Epithelial cell of alveolus of lung (primary cell): ENCODE results near the gene RAG1. TPM values are rescaled to one million over a fixed set of nuclear protein-coding genes. Genes with fewer than 3 reads are reported as not detected.

Experiments
- total RNA-seq: library from RNA; depleted of rRNA; stranded (reverse); fragments of >200 nt; gene quantifications from 2 replicates; pipeline ENCODE4 v1.2.1, GENCODE V29; 2015

The RAG1 gene
- 0.65 and 1.2 TPM in 2 replicates for total RNA-seq

DNA sequence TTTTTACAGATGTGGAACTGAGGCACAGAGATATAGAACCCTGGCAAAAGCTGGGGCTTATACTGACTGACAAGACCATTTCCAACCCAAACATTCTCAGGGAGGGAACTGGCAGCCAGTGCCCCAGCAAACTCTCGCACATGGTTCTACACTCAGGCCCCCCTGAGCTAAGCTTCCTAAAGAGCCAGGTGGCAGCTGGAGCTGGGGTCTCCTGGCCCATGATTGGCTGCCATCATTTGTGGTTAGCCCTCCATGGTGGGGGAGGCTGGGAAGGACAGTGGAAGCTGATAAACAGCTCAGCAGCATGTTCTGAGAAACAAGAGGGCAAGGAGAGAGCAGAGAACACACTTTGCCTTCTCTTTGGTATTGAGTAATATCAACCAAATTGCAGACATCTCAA lies at the start of gene RAG1:
RAG1 (plus strand) TSS at position 314 of the 400 bp plus-strand sequence. CDS start 5,298 bp downstream, outside the sequence.

DNA sequence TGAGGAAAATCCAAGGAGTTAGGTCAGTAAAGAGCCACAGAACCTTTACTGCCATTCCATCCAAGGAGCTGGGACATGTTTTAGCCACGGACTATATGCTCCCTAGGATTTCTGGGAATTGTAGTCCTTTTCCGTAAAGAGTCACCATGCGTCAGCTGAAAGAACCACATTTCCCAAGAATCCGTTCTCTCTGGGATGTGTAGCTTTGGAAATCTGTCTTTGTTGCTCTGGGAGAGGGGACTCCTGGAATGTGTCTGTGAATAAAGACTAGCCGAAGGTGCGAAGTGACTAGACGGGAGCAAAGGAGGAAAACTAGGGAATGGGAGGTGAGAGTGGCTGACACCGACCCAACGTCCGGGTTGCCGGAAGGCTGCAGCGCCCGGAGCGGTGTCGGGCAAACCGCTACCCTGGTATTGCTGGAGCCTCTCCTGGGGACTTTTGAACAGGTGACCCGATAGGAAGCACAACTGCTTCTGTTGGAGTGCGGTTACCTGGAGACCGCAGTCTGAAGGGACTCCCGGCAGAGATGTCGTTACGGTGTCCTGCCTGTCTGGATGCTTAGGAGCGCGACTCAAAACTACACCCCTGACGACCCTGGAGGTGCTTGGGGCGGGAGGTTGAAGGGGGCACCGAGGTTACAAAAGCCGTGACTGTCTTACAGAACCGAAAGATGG lies 26.6 kb downstream of the RAG1 start, which contains the start of gene IFTAP:
IFTAP (plus strand) TSS at position 187 of the 674 bp plus-strand sequence. CDS start 15,602 bp downstream, outside the sequence.

DNA sequence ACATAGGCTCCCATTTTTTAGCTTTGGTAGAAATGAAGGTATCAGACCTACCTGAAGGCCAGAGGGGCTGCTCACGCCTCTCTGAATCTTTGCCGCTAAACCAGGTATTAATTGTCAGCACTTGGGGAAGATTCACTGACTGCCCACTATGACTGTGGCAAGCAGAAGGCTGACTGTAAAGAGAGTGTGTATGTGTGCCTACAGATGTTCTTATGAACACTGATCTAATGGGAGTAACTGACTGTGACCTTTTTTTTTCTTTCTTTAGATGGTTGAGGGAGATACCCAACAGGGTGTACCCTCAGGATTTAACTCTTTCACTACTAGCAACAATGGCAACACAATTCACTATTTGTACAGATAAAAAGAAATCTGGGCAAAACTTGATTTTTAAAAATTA lies 30.2 kb downstream of the RAG1 start, which contains the start of gene RAG2:
RAG2 (minus strand) TSS at position 186 of the 400 bp plus-strand sequence. CDS start 4,068 bp downstream, outside the sequence.

Other genes starting within 250 kb of the RAG1 start
- gene TRAF6, start 57.7 kb upstream of the RAG1 start, total RNA-seq, result 7.6 and 9.0 TPM in 2 replicates
- gene IFTAP, start 26.5 kb downstream of the RAG1 start, total RNA-seq, result 23.4 and 57.6 TPM in 2 replicates
- not detected in 2 replicates for gene RAG2, start 30.2 kb downstream of the RAG1 start, total RNA-seq